Stimulated activated effector memory CD8-positive, alpha-beta T cell treated with anti-CD3 and anti-CD28 coated beads, Interleukin-12 subunit alpha, Interleukin-12 subunit beta, amount 100 ng/mL, for 72 hours (primary cell): ENCODE data around the gene FMNL2.
"Not testable (repeated sequence)": the region's sequence is repeated elsewhere in the genome, so short reads cannot be mapped to it uniquely, and the experiment has no call there.

Source experiments
- ATAC-seq: fragments of 150-1000 bp; cut with Tn5 transposase; 2 replicates; pipeline ENCODE4 v1.10.0; 2021
- DNase-seq, 2 donors: peaks; one replicate each; pipeline ENCODE4 v3.0.0; 2021 to 2022; ENCODE audit warnings: low spot score in 2 of 2
- H3K27ac Mint-ChIP-seq: one replicate; pipeline ENCODE4 v1.8.0; 2022; ENCODE audit warnings: mild to moderate bottlenecking, mixed read lengths
- H3K36me3 Mint-ChIP-seq: one replicate; pipeline ENCODE4 v1.8.0; 2022; ENCODE audit warnings: mild to moderate bottlenecking, mixed read lengths
- H3K4me1 Mint-ChIP-seq: one replicate; pipeline ENCODE4 v1.8.0; 2022; ENCODE audit warnings: mixed read lengths
- H3K4me3 Mint-ChIP-seq: one replicate; pipeline ENCODE4 v1.8.0; 2022; ENCODE audit warnings: mild to moderate bottlenecking, mixed read lengths
- H3K9me3 Mint-ChIP-seq: one replicate; pipeline ENCODE4 v1.8.0; 2022; ENCODE audit warnings: mixed read lengths

The FMNL2 gene

DNA sequence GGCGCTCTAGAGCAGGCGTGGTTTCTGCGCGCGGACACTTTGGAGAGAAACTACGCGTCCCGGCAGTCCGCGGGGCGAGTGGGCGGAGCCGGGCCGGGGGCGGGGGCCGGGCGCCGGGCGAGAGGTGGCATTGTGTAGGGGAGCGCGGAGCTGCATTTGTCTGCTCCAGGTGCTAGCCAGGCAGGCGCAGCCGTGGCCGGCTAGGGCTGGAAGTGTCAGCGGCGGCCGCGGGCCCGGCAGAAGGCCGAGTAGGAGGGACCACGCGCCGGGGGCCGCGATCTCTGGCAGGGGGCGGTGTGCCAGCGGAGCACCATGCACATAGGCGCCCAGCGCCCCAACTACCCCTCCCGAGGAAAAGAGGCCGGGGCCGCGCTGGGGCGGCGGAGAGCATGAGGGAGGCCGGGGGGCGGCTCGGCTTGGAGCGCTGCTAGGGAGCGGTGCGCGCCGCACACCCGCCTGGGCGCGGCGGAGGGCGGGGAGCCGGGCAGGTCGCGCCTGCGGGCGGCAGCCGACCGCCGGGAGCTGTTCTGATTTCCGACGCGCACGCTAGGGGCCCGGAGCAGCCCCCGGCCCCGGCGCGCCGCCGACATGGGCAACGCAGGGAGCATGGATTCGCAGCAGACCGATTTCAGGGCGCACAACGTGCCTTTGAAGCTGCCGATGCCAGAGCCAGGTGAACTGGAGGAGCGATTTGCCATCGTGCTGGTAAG, at the start of gene FMNL2:
Gene FMNL2 (plus strand): TSS at position 159 of the 710 bp plus-strand sequence.
- DNase-seq (peak; percentile 11 to 61), ATAC-seq (peak; percentile 68)
- Mint-ChIP-seq H3K27ac (no peak within 1 kb of the TSS), H3K4me3 (peak within 1 kb of the TSS; percentile 72), H3K4me1 (peaks cover 7% of the 10 kb centered on the region), H3K9me3 (no peaks in the 10 kb centered on the region), H3K36me3 (no peaks in the 10 kb centered on the region)

DNA sequence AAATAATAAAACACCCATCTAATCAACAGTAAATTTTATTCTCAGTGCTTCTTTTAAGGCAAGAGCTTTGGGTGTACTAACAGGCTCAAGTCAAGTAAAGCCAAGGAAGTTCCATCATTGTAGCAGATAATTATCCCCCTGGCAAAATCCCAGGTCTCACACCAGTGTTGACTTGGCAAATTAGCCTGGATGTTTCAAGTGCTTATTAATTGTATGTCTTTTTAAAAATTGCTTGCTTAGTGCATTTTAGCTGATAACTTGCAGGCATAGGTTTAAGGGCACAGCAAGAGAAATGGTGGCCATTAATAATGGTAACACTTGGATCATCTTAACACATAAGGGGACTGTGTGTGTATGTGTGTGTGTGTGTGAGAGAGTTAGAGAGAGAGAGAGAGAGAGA, 42.0 kb upstream of the FMNL2 start:
- no peak overlapping the region for H3K4me3 Mint-ChIP-seq
- no peak for ATAC-seq
- no peak overlapping the region for H3K27ac Mint-ChIP-seq
- H3K4me1 Mint-ChIP-seq, result no peaks in the 10 kb centered on the region
- H3K9me3 Mint-ChIP-seq, result no peaks in the 10 kb centered on the region
- DNase-seq, result no peak
- no peaks in the 10 kb centered on the region for H3K36me3 Mint-ChIP-seq

DNA sequence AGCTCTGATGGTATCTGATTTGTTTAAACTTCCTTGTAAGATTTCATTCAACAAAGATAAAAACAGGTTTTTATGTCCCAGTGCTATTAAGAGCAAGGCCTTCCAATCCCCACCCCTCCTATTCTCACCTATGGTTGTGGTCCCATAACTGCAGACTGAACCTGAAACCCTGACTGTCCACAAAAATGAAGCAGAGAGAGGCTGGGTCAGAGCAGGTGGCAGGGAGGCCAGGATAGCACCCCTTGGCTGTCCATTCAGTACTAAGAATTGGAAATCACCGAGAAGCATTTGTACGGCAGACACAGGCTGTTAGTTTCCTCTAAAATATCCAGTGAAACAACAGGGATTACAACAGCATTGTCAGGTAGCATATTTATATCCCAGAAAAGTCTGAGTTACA, 37.3 kb upstream of the FMNL2 start:
- no peaks in the 10 kb centered on the region for H3K9me3 Mint-ChIP-seq
- DNase-seq (no peak), ATAC-seq (no peak)
- H3K4me3 Mint-ChIP-seq, result no peak overlapping the region
- no peak overlapping the region for H3K27ac Mint-ChIP-seq
- H3K4me1 Mint-ChIP-seq, result no peaks in the 10 kb centered on the region
- H3K36me3 Mint-ChIP-seq, result no peaks in the 10 kb centered on the region

DNA sequence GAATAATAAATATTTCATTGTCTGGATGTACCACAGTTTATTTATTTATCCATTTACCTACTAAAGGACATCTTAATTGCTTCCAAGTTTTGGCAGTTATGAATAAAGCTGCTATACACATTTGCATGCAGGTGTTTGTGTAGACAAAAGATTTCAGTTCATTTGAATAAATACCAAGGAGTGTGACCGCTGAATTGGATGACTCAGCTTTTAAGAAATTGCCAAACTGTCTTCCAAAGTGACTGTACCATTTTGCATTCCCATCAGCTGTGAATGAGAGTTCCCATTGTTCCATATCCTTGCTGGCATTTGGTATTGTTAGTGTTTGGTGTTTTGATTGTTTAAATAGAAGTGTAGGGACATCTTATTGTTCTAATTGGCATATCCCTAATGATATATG, 36.2 kb upstream of the FMNL2 start:
- no peaks in the 10 kb centered on the region for H3K36me3 Mint-ChIP-seq
- H3K4me1 Mint-ChIP-seq, result no peaks in the 10 kb centered on the region
- H3K27ac Mint-ChIP-seq, result no peak overlapping the region
- DNase-seq, result no peak
- H3K9me3 Mint-ChIP-seq, result no peaks in the 10 kb centered on the region
- no peak overlapping the region for H3K4me3 Mint-ChIP-seq
- no peak for ATAC-seq

DNA sequence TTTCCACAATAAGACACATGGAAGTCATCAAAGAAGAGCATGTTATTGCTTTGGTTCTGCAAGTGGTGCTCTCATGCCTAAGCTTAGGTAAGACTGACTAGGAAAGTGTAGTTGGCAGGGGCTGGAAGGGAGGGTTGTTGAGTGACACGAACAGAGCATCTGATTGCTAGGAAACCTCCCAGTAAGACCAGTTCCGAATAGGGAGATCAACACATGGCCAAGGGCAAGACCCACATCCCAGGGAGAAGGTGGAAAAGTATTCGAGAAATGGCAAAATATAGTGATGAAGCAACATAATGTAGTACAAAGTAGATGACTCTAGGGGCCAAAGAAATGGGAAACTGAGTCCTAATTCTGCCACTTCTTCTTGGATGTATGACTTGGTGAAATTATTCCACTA, 33.8 kb upstream of the FMNL2 start:
- Mint-ChIP-seq H3K4me3 (no peak overlapping the region), H3K9me3 (no peaks in the 10 kb centered on the region), H3K4me1 (no peaks in the 10 kb centered on the region), H3K36me3 (no peaks in the 10 kb centered on the region), H3K27ac (no peak overlapping the region)
- ATAC-seq (no peak), DNase-seq (no peak)

DNA sequence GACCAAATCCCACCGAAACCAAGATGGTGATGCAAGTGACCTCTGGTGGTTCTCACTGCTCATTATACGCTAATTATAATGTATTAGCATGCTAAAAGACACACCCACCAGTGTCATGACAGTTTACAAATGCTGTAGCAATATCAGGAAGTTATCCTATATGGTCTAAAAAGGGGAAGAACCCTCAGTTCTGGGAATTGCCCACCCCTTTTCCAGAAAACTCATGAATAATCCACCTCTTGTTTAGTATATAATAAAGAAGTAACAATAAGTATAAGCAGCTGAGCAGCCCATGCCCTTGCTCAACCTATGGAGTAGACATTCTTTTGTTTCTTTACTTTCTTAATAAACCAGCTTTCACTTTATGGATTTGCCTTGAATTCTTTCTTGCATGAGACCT, 31.0 kb upstream of the FMNL2 start:
- DNase-seq (no peak), ATAC-seq (no peak)
- no peaks in the 10 kb centered on the region for H3K36me3 Mint-ChIP-seq
- no peak overlapping the region for H3K27ac Mint-ChIP-seq
- H3K4me3 Mint-ChIP-seq, result no peak overlapping the region
- H3K4me1 Mint-ChIP-seq, result no peaks in the 10 kb centered on the region
- H3K9me3 Mint-ChIP-seq, result no peaks in the 10 kb centered on the region

DNA sequence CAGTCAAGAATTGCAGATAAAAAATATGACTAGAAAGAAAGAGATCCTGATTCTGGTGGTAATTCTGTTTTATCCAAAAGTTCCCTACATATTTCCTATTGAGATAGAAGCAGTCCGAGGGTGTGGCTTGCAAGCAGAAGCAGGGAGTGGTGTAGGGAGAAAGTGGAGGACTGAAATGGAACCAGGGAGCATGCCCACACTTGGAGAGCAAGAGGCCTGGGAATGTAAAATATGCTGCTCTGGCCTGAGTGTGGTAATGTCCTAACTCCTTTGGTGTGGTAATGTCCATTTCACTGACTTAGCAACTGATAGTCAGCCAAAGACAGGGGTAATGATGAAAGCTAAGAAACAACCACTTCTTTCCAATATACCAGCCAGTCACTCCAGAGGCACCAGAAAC, 30.1 kb upstream of the FMNL2 start:
- no peak for DNase-seq
- H3K4me1 Mint-ChIP-seq, result no peaks in the 10 kb centered on the region
- H3K27ac Mint-ChIP-seq, result no peak overlapping the region
- H3K36me3 Mint-ChIP-seq, result no peaks in the 10 kb centered on the region
- no peaks in the 10 kb centered on the region for H3K9me3 Mint-ChIP-seq
- no peak for ATAC-seq
- no peak overlapping the region for H3K4me3 Mint-ChIP-seq

DNA sequence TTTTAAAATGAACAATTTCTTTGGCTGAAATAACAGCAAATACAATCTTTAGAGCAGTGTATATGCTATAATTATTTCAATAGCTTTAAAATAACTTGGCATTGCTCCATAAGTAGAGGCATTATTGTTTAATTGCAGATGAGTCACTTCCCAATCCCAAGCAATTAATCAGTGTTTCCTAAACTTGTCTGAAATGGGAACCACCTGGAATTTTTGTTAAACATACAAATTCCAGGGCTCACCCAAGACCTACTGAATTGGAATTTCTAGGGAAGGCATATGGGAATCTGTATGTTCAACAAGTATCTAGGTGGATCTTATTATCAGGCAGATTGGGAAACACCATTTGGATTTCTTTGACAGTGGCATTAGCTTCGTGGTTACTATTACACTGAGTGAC, 27.1 kb upstream of the FMNL2 start:
- Mint-ChIP-seq H3K36me3 (no peaks in the 10 kb centered on the region), H3K9me3 (no peaks in the 10 kb centered on the region), H3K27ac (no peak overlapping the region), H3K4me1 (no peaks in the 10 kb centered on the region), H3K4me3 (no peak overlapping the region)
- DNase-seq, result no peak
- ATAC-seq, result no peak

DNA sequence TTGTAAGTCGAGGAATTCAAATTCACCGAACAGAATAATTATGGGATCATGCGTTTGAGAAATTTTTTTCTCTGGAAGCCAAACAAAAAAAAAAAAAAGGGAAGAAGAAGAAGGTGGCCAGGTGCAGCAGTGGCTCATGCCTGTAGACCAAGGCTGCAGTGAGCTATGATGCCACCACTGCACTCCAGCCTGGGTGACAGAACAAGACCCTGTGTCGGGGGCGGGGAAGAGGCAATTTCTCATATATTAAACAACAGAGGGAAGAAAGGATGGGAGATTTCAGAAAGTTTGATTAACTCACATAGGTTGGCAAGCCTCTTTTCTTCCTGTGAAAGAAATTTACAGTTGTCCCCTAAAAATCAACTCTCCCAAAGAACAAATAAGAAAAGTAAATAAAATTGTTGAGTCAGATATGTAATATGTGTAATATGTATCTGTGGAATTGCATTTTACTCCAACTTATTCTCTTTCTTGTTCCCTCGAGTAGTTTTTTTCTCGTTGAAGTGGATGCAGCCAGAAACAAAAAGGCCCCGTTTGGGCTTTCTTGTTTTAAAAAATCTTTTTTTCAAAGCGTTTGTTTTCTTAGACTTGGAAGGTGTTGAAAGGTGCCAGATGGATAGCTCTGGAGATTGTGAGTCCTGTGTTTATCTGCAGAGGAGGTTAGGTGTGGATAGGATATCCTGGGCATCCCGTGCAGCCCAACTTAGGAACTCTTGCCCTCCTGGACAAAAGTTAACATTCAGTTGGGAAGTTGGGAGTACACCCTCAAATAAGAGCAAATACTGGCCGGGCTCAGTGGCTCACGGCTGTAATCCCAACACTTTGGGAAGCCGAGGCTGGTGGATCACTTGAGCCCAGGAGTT, 25.4 kb upstream of the FMNL2 start:
- H3K4me3 Mint-ChIP-seq, result no peak overlapping the region
- ATAC-seq, result no peak
- no peak for DNase-seq
- no peaks in the 10 kb centered on the region for H3K4me1 Mint-ChIP-seq
- H3K27ac Mint-ChIP-seq, result no peak overlapping the region
- no peaks in the 10 kb centered on the region for H3K9me3 Mint-ChIP-seq
- H3K36me3 Mint-ChIP-seq, result no peaks in the 10 kb centered on the region

DNA sequence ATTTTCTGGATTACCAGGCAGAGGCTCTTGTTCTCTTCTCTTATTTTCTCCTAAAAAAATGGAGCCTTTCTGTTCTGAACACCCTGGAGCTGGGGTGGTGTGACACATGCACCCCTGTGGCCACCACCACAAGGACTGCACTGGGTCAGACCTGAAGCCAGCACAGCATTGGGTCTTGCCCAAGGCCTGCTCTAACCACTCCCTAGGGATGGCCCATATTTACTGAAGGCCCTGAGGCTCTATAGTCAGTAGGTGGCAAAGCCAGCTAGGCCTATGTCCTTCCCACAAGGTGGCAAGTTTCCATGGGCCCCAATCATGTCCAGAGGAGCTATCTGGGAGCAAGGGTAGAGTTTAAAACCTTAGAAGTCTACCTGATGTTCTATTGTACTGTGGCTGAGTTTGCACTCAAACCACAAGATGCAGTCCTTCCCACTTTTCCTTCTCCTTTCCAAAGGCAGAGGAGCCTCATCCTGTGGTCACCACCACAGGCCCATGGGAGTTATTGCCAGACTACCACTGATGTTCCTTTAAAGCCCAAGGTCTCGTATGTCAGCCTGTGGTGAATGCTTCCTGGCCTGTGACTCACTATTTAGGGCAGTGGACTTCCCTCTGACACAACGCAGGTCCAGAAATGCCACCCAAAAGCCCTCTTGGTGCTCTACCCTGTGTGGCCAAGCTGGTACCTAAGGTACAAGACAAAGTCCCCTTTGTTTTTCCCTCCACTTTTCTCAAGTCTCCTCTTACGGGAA, 15.0 kb upstream of the FMNL2 start:
- H3K9me3 Mint-ChIP-seq, result no peaks in the 10 kb centered on the region
- no peak for DNase-seq
- peak; percentile 36 for ATAC-seq
- no peaks in the 10 kb centered on the region for H3K36me3 Mint-ChIP-seq
- no peak overlapping the region for H3K27ac Mint-ChIP-seq
- no peak overlapping the region for H3K4me3 Mint-ChIP-seq
- H3K4me1 Mint-ChIP-seq, result no peaks in the 10 kb centered on the region

DNA sequence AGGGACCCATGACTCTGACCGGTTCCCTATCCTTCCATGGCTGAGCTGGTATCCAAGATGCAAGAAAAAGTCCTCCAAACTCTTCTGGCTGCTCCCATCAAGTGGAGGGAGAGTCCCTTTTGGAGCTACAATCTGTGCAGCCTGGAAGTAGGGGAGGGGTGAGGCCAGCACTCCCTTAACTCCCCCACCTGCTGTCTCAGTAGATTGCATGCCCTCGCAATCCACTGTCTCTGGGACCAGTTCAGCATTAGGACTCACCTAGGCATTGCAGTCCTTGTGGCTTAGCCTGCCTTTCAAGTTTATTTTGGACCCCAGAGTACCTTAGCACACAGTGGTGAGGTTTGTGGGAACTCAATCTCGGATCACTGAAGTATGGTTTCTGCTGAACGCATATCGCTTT, 14.2 kb upstream of the FMNL2 start:
- Mint-ChIP-seq H3K4me3 (no peak overlapping the region), H3K9me3 (no peaks in the 10 kb centered on the region)

DNA sequence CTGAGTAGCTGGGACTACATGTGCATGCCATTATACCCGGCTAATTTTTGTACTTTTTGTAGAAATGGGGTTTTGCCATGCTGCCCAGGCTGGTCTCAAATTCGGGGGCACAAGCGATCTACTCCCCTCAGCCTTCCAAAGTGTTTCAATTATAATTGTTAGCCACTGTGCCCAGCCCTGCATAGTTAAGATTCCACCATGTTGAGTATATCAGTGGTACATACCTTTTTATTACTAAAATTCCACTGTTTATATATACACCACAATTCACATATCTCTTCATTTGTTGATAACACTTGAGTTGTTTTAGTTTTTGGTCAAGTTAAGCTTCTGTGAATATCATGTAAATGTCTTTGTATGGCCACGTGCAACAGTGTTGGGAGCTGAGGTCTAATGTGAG, 12.8 kb upstream of the FMNL2 start:
- DNase-seq (no peak), ATAC-seq (no peak)
- H3K9me3 Mint-ChIP-seq, result no peaks in the 10 kb centered on the region
- no peaks in the 10 kb centered on the region for H3K4me1 Mint-ChIP-seq
- H3K27ac Mint-ChIP-seq, result no peak overlapping the region
- H3K36me3 Mint-ChIP-seq, result no peaks in the 10 kb centered on the region
- no peak overlapping the region for H3K4me3 Mint-ChIP-seq

More for the DNA sequence above, 14.2 kb upstream of the FMNL2 start:
- Mint-ChIP-seq H3K27ac (no peak overlapping the region), H3K36me3 (no peaks in the 10 kb centered on the region), H3K4me1 (no peaks in the 10 kb centered on the region)
- ATAC-seq, result no peak
- DNase-seq, result no peak

DNA sequence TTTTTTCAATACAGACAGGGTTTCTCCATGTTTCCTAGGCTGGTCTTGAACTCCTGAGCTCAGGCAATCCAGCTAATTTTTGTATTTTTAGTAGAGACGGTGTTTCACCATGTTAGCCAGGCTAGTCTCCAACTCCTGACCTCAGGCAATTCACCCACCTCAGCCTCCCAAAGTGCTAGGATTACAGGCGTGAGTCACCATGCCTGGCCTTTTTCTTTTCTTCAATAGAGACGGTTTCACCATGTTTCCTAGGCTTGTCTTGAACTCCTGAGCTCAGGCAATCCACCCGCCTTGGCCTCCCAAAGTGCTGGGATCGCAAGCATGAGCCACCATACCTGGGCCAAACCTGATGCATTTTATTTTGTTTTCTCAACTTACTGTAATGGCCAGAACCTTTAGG, 9.8 kb upstream of the FMNL2 start:
- not testable (repeated sequence) for H3K27ac Mint-ChIP-seq, H3K4me1 Mint-ChIP-seq, ATAC-seq, DNase-seq, H3K9me3 Mint-ChIP-seq, H3K4me3 Mint-ChIP-seq, H3K36me3 Mint-ChIP-seq

DNA sequence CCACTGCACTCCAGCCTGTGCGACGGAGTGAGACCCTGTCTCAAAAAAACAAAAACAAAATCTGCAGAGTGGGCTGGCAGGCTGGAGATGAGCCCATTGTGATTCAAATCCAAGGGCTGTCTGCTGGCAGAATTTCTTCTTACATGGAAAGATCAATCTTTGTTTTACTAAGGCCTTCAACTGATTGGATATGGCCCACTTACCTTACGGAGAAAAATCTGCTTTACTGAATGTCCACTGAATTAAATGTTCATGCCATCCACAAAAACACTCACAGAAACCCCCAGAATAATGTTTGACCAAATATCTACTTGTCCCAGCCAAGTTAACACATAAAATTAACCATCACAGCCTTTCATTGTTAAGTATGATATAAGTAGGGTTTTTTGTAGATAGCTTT, 8.3 kb upstream of the FMNL2 start:
- Mint-ChIP-seq H3K4me3 (no peak overlapping the region), H3K36me3 (no peaks in the 10 kb centered on the region)
- no peak for DNase-seq

DNA sequence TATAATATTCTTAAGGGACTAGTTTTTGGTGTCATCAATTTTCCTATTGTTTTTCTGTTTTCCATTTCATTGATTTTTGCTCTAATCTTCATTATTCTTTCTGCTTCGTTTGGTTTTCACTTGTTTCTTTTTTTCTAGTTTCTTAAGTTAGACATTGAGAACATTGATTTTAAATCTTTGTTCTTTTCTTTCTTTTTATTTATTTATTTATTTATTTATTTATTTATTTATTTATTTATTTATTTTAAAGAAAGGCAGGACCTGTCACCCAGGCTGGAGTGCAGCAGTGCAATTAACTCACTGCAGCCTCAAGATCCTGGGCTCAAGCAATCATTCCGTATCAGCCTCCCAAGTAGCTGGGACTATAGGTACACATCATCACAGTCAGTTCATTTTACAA, 7.0 kb upstream of the FMNL2 start:
- ATAC-seq, result no peak
- Mint-ChIP-seq H3K27ac (no peak overlapping the region), H3K4me1 (no peaks in the 10 kb centered on the region), H3K9me3 (no peaks in the 10 kb centered on the region), H3K4me3 (no peak overlapping the region), H3K36me3 (no peaks in the 10 kb centered on the region)
- DNase-seq, result no peak

More for the DNA sequence above, 8.3 kb upstream of the FMNL2 start:
- Mint-ChIP-seq H3K4me1 (no peaks in the 10 kb centered on the region), H3K9me3 (no peaks in the 10 kb centered on the region), H3K27ac (no peak overlapping the region)
- ATAC-seq, result no peak
